Loucy (cell line): Measurements from ENCODE around the gene RNASET2.

Source experiments
- CTCF ChIP-seq: fragments of 200-600 bp; sonication (generic); conservative IDR thresholded peaks from 2 replicates; pipeline ENCODE4 v1.5.1; 2014; ENCODE audit warnings: mild to moderate bottlenecking, antibody characterized with exemption, low read length
- EZH2phosphoT487 ChIP-seq: fragments of 200-600 bp; IDR thresholded peaks from 2 replicates; pipeline ENCODE4 v1.6.1; 2018; ENCODE audit warnings: antibody characterized with exemption, mild to moderate bottlenecking, moderate library complexity, borderline replicate concordance

GRCh38 chr6:166947251-166947650 lies 9.1 kb downstream of the RNASET2 start:
- TF ChIP-seq CTCF (no peak), EZH2phosphoT487 (no peak)
